GM12801 (cell line): Measurements from ENCODE around the gene DOP1B.

ENCODE experiments used
- TF ChIP-seq, protein P1 (sequence below): IDR thresholded peaks from one replicate; pipeline ENCODE4 v1.5.1; 2011; ENCODE audit warnings: control low read depth; ENCODE audit not compliant: insufficient read length; ENCODE audit errors: extremely low read depth

DOP1B gene

DNA sequence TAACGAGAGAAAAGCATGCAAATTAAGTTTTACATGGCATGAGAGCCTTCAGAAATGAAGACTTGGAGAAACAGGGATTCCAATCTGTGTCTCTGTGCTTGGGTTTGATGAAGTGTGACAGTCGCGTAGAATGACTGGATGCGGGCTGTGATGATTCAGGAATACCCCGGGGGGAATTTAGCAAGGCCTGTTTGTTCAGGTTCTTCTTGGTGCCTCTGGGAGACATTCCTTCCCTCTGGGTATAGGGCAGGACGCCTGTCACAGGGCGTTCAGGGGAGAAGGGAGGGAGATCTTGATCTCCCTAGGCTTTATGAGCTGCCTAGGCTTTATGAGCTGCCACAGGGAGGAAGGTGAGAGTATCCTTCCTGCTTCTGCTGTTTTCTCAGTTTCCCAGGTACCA, 36.6 kb downstream of the DOP1B start:
- TF ChIP-seq, protein P1, sequence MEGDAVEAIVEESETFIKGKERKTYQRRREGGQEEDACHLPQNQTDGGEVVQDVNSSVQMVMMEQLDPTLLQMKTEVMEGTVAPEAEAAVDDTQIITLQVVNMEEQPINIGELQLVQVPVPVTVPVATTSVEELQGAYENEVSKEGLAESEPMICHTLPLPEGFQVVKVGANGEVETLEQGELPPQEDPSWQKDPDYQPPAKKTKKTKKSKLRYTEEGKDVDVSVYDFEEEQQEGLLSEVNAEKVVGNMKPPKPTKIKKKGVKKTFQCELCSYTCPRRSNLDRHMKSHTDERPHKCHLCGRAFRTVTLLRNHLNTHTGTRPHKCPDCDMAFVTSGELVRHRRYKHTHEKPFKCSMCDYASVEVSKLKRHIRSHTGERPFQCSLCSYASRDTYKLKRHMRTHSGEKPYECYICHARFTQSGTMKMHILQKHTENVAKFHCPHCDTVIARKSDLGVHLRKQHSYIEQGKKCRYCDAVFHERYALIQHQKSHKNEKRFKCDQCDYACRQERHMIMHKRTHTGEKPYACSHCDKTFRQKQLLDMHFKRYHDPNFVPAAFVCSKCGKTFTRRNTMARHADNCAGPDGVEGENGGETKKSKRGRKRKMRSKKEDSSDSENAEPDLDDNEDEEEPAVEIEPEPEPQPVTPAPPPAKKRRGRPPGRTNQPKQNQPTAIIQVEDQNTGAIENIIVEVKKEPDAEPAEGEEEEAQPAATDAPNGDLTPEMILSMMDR, result no peak

DNA sequence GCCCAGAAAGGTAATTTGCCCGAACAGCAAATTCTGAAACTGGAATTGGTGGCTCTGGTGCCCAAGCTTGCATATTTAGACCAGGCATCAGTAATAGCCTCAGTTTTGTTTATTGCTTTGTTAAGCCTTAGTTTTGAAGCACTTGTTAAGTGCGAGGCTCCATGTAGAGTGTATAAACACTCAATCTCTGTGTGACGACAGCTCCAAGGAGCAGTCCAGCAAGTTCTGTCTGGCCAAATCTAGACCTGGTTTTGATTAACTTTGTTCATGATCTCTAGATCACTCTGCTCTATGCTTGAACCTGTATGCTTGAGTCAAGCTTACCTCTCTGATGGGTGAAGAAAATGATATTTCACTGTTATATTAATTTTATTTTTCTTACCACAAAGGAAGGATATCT, 37.4 kb downstream of the DOP1B start:
- TF ChIP-seq, protein P1, result no peak

DNA sequence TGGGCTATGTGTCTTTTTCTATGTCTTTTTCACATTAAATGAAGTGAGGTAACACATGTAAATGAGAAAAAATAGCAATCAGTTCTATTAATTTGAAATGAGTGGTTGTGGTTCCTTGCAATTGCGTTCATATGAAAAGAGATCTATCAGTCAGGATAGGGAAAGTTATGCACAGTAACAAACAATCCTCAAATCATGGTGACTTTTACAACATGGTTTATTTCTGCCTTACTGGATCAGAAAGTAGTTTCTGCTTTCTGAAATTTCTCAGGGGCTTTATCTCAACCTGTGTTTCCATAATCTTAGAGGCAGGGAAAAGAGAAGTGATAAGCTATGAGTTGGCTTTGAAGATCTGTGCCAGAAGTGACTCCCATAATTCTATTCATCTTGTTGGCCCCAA, 39.0 kb downstream of the DOP1B start:
- TF ChIP-seq, protein P1, result no peak

DNA sequence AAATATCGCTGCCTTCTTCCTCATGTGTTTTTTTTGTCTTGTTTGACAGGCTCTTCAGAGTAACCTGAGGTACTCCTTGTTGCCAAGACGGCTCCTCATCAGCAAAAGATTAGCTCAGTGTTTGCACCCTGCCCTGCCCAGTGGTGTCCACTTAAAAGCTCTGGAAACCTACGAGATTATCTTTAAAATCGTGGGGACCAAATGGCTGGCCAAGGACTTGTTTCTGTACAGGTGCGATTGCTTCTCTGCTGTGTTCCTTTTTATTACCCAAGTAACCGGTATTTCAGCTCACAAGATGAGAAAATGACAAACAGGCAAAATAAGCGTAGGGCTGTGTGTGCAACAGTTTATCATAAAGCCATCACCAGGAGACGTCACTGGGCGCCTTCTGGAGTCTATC, 42.4 kb downstream of the DOP1B start:
- TF ChIP-seq, protein P1, result no peak

DNA sequence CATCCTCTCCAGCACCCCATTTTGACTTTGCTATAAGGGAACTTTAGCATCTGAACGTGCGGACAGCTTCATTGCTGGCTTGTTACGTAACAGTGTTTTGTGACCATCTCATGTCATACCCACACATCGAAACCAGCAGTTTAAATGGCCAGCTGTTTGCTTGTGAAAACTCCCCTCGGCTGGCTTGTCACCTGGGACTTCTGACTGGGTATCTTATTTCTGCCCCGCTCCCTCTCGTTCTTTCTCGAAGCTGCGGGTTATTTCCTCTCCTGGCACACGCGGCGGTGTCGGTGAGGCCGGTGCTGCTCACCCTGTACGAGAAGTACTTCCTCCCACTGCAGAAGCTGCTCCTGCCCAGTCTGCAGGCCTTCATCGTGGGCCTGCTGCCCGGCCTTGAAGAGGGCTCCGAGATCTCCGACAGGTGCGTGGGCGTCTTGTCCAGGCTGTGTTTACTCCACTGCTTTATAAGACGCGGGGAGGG, 43.5 kb downstream of the DOP1B start:
- TF ChIP-seq, protein P1, result no peak

DNA sequence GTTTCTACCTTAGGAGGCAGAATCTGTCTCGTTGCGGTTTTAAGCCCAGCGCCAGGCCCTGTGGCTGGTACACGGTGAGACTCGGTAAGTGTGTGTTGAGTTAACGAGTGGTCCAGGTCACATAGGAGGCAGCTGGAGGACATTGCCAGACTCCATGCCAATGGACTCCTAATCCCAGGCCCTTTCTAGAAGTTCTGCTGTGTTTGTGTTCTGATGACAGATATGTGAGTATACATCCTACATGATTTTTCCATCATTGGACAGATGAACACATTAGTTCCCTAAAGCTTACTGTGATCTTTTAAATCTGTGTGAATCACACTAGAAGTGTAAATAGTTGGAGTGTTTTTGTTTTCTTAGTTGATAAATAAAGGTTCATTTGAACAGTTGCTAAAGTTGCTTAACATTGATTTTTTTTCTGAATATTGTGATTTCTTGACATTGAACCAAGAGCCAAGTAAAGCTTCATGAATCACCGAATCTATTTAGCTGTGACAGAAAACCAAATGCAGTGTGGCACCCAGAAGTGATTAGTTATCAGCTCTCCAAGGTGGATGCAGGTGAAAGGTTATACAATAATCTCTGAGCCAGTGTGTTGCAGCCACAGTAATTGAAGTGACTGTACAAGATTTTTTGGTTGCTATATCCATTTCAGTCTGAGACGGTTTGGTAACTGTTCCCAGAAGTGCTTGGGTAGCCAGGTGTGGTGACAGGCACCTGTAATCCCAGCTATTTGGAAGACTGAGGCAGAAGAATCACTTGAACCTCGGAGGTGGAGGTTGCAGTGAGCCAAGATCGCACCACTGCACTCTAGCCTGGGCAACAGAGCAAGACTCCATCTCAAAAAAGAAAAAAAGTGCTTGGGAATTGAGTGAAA, 46.3 kb downstream of the DOP1B start:
- TF ChIP-seq, protein P1, result no peak

DNA sequence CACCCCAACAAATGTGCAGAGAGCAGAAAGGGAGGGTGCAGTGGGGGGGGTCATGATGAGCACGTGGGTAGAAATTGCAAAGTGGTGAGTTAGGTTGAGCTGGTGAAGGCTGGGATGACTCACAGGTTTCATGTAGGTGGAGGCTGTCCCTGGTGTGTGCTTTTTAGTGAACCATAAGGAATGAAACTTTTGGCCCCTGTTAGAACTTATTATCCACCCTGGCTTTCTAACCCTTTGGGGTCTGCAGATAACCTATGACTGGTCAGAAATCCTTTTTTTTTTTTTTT, 46.9 kb downstream of the DOP1B start:
- TF ChIP-seq, protein P1, result no peak
